Uterus (tissue), 2 donors: ENCODE measurements around the gene FRMD4B.

Source experiments
- POLR2A ChIP-seq, 2 donors: fragments of 450-650 bp; IDR thresholded peaks; one replicate each; pipeline ENCODE4 v1.6.1; 2016; ENCODE audit warnings: antibody characterized with exemption in 2 of 2, mild to moderate bottlenecking in 1 of 2, moderate library complexity in 1 of 2
- TF ChIP-seq, protein P1 (sequence below), 4 experiments: fragments of 200-600 bp in 2 of 4; fragments of 450-650 bp in 2 of 4; sonication (generic) in 2 of 4; IDR thresholded peaks; one replicate each; pipeline ENCODE4 v1.5.1; 2016 to 2019; ENCODE audit warnings: antibody characterized with exemption in 4 of 4, mild to moderate bottlenecking in 2 of 4, moderate library complexity in 1 of 4

DNA sequence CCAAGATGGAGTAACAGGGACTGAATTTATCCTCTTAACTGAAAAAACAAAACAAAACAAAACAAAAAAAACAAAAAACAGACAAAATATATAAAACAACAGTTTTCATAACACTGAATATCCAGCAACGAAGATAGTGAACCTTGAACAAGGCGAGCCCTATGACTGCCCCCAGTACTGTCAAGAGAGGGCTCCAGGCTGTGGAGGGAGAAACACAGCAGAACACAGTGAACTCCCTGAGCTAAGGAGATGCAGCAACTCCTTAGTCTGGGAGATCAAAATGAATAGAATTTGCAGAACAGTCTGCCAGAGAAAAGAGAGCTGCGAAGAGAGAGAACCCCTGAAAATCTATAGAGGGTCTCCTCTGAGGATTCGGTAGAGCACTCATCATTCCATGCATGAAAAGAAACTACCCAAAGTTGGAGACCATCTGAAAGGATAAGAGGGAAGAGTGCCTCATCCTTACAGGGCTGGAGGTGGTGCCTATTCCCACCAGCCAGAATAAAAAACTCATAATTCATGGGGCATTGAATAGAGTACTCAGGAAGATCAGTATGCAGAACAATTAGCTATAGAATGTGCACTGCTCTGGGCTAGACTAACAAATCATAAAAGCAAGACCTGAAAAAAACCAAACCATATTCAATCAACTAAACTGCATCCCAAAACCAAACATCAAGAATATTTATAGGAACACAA, 101.8 kb downstream of the FRMD4B start:
- TF ChIP-seq, protein P1, sequence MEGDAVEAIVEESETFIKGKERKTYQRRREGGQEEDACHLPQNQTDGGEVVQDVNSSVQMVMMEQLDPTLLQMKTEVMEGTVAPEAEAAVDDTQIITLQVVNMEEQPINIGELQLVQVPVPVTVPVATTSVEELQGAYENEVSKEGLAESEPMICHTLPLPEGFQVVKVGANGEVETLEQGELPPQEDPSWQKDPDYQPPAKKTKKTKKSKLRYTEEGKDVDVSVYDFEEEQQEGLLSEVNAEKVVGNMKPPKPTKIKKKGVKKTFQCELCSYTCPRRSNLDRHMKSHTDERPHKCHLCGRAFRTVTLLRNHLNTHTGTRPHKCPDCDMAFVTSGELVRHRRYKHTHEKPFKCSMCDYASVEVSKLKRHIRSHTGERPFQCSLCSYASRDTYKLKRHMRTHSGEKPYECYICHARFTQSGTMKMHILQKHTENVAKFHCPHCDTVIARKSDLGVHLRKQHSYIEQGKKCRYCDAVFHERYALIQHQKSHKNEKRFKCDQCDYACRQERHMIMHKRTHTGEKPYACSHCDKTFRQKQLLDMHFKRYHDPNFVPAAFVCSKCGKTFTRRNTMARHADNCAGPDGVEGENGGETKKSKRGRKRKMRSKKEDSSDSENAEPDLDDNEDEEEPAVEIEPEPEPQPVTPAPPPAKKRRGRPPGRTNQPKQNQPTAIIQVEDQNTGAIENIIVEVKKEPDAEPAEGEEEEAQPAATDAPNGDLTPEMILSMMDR (IDR thresholded peaks at IDR 0.05) = no peak
- no peak for TF ChIP-seq POLR2A (IDR thresholded peaks at IDR 0.05)
